Trophoblast cell (in vitro differentiated cells and primary cell): ENCODE data around the gene KCNJ6.

Experiments
- DNase-seq, 2 donors: peaks; one replicate each; pipeline ENCODE4 v3.0.0-alpha.2; 2016
- H2AFZ ChIP-seq: 2 replicates; pipeline ENCODE4 v1.6.1; 2013; ENCODE audit warnings: low read length, moderate library complexity, mild to moderate bottlenecking; ENCODE audit not compliant: insufficient read depth, poor library complexity
- H2AK5ac ChIP-seq: 2 replicates; pipeline ENCODE4 v1.6.1; 2013; ENCODE audit warnings: mild to moderate bottlenecking, low read length
- H2BK120ac ChIP-seq: 2 replicates; pipeline ENCODE4 v1.6.1; 2013; ENCODE audit warnings: low read length, mild to moderate bottlenecking, moderate library complexity; ENCODE audit not compliant: insufficient read depth, poor library complexity
- H2BK12ac ChIP-seq: 2 replicates; pipeline ENCODE4 v1.6.1; 2013; ENCODE audit warnings: mild to moderate bottlenecking, low read length, moderate library complexity
- H2BK5ac ChIP-seq: 2 replicates; pipeline ENCODE4 v1.6.1; 2013; ENCODE audit warnings: low read length, low read depth, moderate library complexity, mild to moderate bottlenecking; ENCODE audit not compliant: poor library complexity
- H3K14ac ChIP-seq: 2 replicates; pipeline ENCODE4 v1.6.1; 2013; ENCODE audit warnings: mild to moderate bottlenecking, low read length
- H3K18ac ChIP-seq: 2 replicates; pipeline ENCODE4 v1.6.1; 2013; ENCODE audit warnings: mild to moderate bottlenecking, low read length
- H3K23ac ChIP-seq: 2 replicates; pipeline ENCODE4 v1.6.1; 2013; ENCODE audit warnings: low read length
- H3K27ac ChIP-seq: 2 replicates; pipeline ENCODE4 v1.5.1; 2013; ENCODE audit warnings: low read depth, mild to moderate bottlenecking, inconsistent platforms, low read length, moderate library complexity
- H3K27me3 ChIP-seq: 2 replicates; pipeline ENCODE4 v1.6.1; 2013; ENCODE audit warnings: inconsistent platforms, mild to moderate bottlenecking, low read length, moderate library complexity; ENCODE audit not compliant: insufficient read depth
- H3K36me3 ChIP-seq, 2 experiments: 1 replicate in 1 of 2; 2 replicates in 1 of 2; pipeline ENCODE4 v1.6.1; 2013; ENCODE audit warnings: low read length in 2 of 2, mild to moderate bottlenecking in 2 of 2, moderate library complexity in 1 of 2; ENCODE audit not compliant: insufficient read depth in 2 of 2, control insufficient read depth in 1 of 2
- H3K4ac ChIP-seq: 2 replicates; pipeline ENCODE4 v1.6.1; 2013; ENCODE audit warnings: low read depth, mild to moderate bottlenecking, low read length, moderate library complexity
- H3K4me1 ChIP-seq, 2 experiments: 1 replicate in 1 of 2; 2 replicates in 1 of 2; pipeline ENCODE4 v1.6.1; 2013; ENCODE audit warnings: low read length in 2 of 2, mild to moderate bottlenecking in 2 of 2, moderate library complexity in 1 of 2; ENCODE audit not compliant: insufficient read depth in 2 of 2, control insufficient read depth in 1 of 2
- H3K4me2 ChIP-seq: 2 replicates; pipeline ENCODE4 v1.6.1; 2013; ENCODE audit warnings: inconsistent platforms, mild to moderate bottlenecking, low read length, moderate library complexity
- H3K4me3 ChIP-seq: 2 replicates; pipeline ENCODE4 v1.5.1; 2013; ENCODE audit warnings: mild to moderate bottlenecking, low read depth, low read length, inconsistent platforms
- H3K79me1 ChIP-seq: one replicate; pipeline ENCODE4 v1.6.1; 2013; ENCODE audit warnings: low read length
- H3K79me2 ChIP-seq: 2 replicates; pipeline ENCODE4 v1.6.1; 2013; ENCODE audit warnings: low read length, mild to moderate bottlenecking; ENCODE audit not compliant: control insufficient read depth, insufficient read depth, poor library complexity
- H3K9ac ChIP-seq: 2 replicates; pipeline ENCODE4 v1.6.1; 2013; ENCODE audit warnings: mild to moderate bottlenecking, low read length
- H3K9me3 ChIP-seq: 2 replicates; pipeline ENCODE4 v1.6.1; 2013; ENCODE audit warnings: low read depth, mild to moderate bottlenecking, control low read depth, inconsistent platforms, low read length; ENCODE audit not compliant: insufficient read depth
- H4K12ac ChIP-seq: 2 replicates; pipeline ENCODE4 v1.6.1; 2013; ENCODE audit warnings: low read depth, mild to moderate bottlenecking, low read length, moderate library complexity
- H4K8ac ChIP-seq: 2 replicates; pipeline ENCODE4 v1.6.1; 2013; ENCODE audit warnings: low read depth, mild to moderate bottlenecking, low read length, moderate library complexity
- H4K91ac ChIP-seq: one replicate; pipeline ENCODE4 v1.6.1; 2013; ENCODE audit warnings: low read depth, mild to moderate bottlenecking, low read length, moderate library complexity
- WGBS: extraction: QIAGEN DNeasy Blood & Tissue Kit; methylation state at CpG from one replicate; pipeline ENCODE4 v1.1.7; 2013; ENCODE audit warnings: missing lambda C conversion rate; ENCODE audit not compliant: insufficient read length, insufficient coverage; ENCODE audit errors: extremely low coverage; 5-methylcytosine and 5-hydroxymethylcytosine counted together

KCNJ6 gene

DNA sequence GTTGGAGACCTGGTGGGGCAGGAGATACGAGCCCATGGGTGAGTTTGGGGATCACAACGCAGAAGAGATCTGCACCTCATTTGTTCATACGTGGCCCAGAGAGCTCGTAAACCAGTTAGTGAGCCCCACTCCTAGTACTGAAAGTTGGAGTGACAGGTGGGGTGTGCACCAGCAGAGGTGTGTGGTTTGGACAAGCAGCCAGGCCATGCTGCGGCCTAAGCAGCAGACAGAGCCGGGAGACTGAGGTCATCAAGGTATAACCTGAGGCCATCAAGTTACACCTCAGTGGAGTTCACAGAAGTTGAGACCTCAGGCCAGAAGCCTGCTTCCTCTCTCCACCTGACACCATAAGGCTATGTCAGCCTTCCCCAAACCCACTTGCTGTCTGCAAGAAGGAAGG is 27.6 kb downstream of the KCNJ6 start:
- WGBS: no CpG with 5 or more reads among the region's 6 CpGs
- no peak overlapping the region for H3K23ac ChIP-seq
- no peak overlapping the region for H4K91ac ChIP-seq

DNA sequence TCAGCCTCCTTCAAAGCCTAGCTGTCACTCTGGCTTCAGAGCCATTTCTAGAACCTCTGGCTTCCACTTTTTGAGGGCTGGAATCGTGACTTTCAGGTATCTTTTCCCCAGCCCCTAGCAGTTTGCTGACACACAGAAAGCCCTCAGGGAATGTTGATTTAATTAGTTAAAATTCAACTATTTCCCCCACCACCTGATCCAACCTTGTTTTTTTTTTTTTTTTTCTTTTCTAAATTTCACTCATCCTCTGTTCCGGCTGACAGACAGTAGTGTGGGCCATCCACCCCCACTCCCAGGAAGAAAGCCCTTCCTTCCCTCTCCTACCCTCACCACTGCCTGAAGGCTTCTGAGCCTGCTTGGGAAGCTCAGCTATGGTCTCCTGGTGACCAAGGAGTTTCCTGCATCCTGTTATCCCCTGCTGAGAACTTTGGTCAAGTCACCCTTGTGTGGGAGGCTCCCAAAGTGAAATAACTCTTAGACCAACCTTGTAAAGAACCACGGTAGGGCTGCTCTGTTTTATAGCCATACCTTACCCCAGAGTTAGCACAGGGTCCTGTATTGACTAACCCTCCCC is 29.4 kb downstream of the KCNJ6 start:
- no peaks in the 10 kb centered on the region for H3K4me1 ChIP-seq
- WGBS: no CpG with 5 or more reads among the region's 3 CpGs
- no peak overlapping the region for H3K4me3 ChIP-seq

More for the DNA sequence above, 27.6 kb downstream of the KCNJ6 start:
- H2BK5ac ChIP-seq: no peak overlapping the region
- no peaks in the 10 kb centered on the region for H3K4me1 ChIP-seq
- no peaks in the 10 kb centered on the region for H3K27me3 ChIP-seq
- H2AFZ ChIP-seq: no peak overlapping the region
- H4K8ac ChIP-seq: no peak overlapping the region
- H4K12ac ChIP-seq: no peak overlapping the region
- no peak overlapping the region for H3K4me3 ChIP-seq
- no peaks in the 10 kb centered on the region for H3K9me3 ChIP-seq
- H3K79me1 ChIP-seq: no peaks in the 10 kb centered on the region
- no peaks in the 10 kb centered on the region for H3K36me3 ChIP-seq
- H2AK5ac ChIP-seq: no peak overlapping the region
- H3K4ac ChIP-seq: no peak overlapping the region
- H3K9ac ChIP-seq: no peak overlapping the region
- H3K4me2 ChIP-seq: no peak overlapping the region
- no peak overlapping the region for H3K27ac ChIP-seq
- H3K18ac ChIP-seq: no peak overlapping the region
- H2BK120ac ChIP-seq: no peak overlapping the region
- H2BK12ac ChIP-seq: no peak overlapping the region
- no peak for DNase-seq
- no peak overlapping the region for H3K14ac ChIP-seq
- H3K79me2 ChIP-seq: no peaks in the 10 kb centered on the region

DNA sequence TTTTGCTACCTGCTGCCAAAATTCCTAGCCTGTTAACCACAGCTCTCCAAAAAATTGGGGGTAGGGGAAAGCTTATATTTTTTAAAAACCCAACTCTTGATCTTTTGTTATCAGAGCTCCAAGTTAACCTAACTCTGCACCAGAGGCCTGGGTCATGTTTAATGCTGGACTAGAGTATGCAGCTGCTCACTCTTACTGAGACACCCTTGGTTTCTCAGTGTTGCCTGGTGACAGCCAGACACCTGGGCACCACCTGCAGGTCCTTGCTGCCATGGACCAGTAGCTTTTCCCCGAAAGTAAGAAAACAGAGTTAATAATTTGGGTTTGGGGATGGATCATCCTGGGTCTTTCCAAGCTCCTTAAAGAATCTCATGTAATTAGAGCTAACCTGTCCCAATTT is 30.1 kb downstream of the KCNJ6 start:
- Histone ChIP-seq H3K79me1 (no peaks in the 10 kb centered on the region), H2AK5ac (no peak overlapping the region), H3K4me2 (no peak overlapping the region), H3K36me3 (no peaks in the 10 kb centered on the region), H3K23ac (no peak overlapping the region), H3K27ac (no peak overlapping the region), H3K9ac (no peak overlapping the region), H4K12ac (no peak overlapping the region), H2AFZ (no peak overlapping the region), H3K27me3 (no peaks in the 10 kb centered on the region), H3K18ac (no peak overlapping the region), H3K4me3 (no peak overlapping the region), H2BK120ac (no peak overlapping the region), H3K9me3 (no peaks in the 10 kb centered on the region), H2BK12ac (no peak overlapping the region), H4K91ac (no peak overlapping the region), H4K8ac (no peak overlapping the region), H3K79me2 (no peaks in the 10 kb centered on the region), H3K4me1 (no peaks in the 10 kb centered on the region), H2BK5ac (no peak overlapping the region), H3K14ac (no peak overlapping the region), H3K4ac (no peak overlapping the region)
- DNase-seq: no peak
- WGBS: no CpG with 5 or more reads among the region's 1 CpG

More for the DNA sequence above, 29.4 kb downstream of the KCNJ6 start:
- H2AFZ ChIP-seq: no peak overlapping the region
- H3K23ac ChIP-seq: no peak overlapping the region
- H2BK120ac ChIP-seq: no peak overlapping the region
- H3K79me2 ChIP-seq: no peaks in the 10 kb centered on the region
- H2BK5ac ChIP-seq: no peak overlapping the region
- no peak overlapping the region for H2AK5ac ChIP-seq
- no peak overlapping the region for H4K8ac ChIP-seq
- H3K14ac ChIP-seq: no peak overlapping the region
- no peaks in the 10 kb centered on the region for H3K27me3 ChIP-seq
- no peak overlapping the region for H3K18ac ChIP-seq
- no peak overlapping the region for H4K12ac ChIP-seq
- no peak overlapping the region for H2BK12ac ChIP-seq
- H3K27ac ChIP-seq: no peak overlapping the region
- no peaks in the 10 kb centered on the region for H3K36me3 ChIP-seq
- H3K9ac ChIP-seq: no peak overlapping the region
- no peak overlapping the region for H4K91ac ChIP-seq
- no peak overlapping the region for H3K4me2 ChIP-seq
- H3K79me1 ChIP-seq: no peaks in the 10 kb centered on the region
- H3K4ac ChIP-seq: no peak overlapping the region
- H3K9me3 ChIP-seq: no peaks in the 10 kb centered on the region
- DNase-seq: no peak

DNA sequence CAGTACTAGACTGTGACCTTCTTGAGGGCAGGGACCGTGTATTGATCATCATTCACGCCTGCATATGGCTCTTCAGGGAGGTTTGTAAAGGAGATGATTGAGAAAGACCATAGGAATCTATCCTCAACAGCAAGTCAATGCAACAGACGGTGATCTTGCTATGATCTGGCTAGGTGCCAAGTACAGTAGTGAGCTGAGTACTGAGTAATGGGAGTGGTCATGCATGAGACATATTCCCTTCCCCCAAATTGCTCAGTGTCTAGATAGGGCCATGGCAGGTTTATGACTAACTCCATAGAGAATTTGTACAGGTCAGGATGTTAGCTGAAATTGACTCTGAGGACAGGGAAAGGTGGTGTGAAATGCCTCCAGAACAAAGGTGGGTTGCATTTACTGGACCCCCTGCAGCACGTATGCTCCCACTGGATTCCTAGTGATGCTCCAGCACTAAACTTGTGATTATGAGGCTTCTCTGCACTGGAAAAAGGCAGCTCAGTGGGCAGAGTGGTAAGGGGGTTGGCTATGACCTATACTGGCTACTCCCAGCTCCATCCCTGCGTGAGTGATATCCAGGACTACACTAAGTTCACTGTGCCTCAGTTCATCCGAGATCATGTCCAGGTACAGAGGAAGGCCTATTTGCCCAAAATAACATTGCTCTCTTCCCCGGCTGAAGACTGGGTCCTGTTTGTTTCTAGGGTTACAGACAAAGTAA is 37.2 kb downstream of the KCNJ6 start:
- H3K23ac ChIP-seq: no peak overlapping the region
- WGBS: no CpG with 5 or more reads among the region's 7 CpGs
- no peak overlapping the region for H2BK12ac ChIP-seq
- H2BK120ac ChIP-seq: no peak overlapping the region
- H3K14ac ChIP-seq: no peak overlapping the region
- H4K8ac ChIP-seq: no peak overlapping the region
- no peaks in the 10 kb centered on the region for H3K36me3 ChIP-seq
- no peaks in the 10 kb centered on the region for H3K79me2 ChIP-seq
- H4K12ac ChIP-seq: no peak overlapping the region
- H3K4me3 ChIP-seq: no peak overlapping the region
- H3K27me3 ChIP-seq: no peaks in the 10 kb centered on the region
- H3K27ac ChIP-seq: no peak overlapping the region
- H3K9ac ChIP-seq: peak overlapping the region; percentile 14
- H2AFZ ChIP-seq: no peak overlapping the region
- no peaks in the 10 kb centered on the region for H3K79me1 ChIP-seq
- H2BK5ac ChIP-seq: no peak overlapping the region
- H3K4me2 ChIP-seq: no peak overlapping the region
- H3K9me3 ChIP-seq: no peaks in the 10 kb centered on the region
- H3K4me1 ChIP-seq: peaks cover 0 to 1% of the 10 kb centered on the region in 2 experiments
- H2AK5ac ChIP-seq: no peak overlapping the region
- H3K4ac ChIP-seq: no peak overlapping the region
- no peak overlapping the region for H4K91ac ChIP-seq
- DNase-seq: peak; percentile 81 to 92
- H3K18ac ChIP-seq: no peak overlapping the region
